ENCODE results near the gene SLC16A2. TPM values are rescaled to one million over a fixed set of nuclear protein-coding genes. Genes with fewer than 3 reads are reported as not detected.
"Not testable (repeated sequence)": the region's sequence is repeated elsewhere in the genome, so short reads cannot be mapped to it uniquely, and the experiment has no call there.

Gene SLC16A2
- total RNA-seq, 1 donor from 2014 or later: 17.0 TPM

GRCh38 chrX:74464722-74465121 is 43.4 kb downstream of the SLC16A2 start:
- no peaks in the 10 kb centered on the region for H3K4me1 Mint-ChIP-seq (ENCODE audit: unreplicated experiment)
- no peaks in the 10 kb centered on the region for H3K9me3 Mint-ChIP-seq
- H3K36me3 Mint-ChIP-seq: no peaks in the 10 kb centered on the region
- TF ChIP-seq CTCF (conservative IDR thresholded peaks at IDR 0.05): no peak
- no peak overlapping the region for H3K27ac Mint-ChIP-seq
- no peak for DNase-seq (ENCODE audit: extremely low spot score, unreplicated experiment)
- H3K27me3 Mint-ChIP-seq: no peaks in the 10 kb centered on the region
- H3K4me3 Mint-ChIP-seq: no peak overlapping the region

DNA sequence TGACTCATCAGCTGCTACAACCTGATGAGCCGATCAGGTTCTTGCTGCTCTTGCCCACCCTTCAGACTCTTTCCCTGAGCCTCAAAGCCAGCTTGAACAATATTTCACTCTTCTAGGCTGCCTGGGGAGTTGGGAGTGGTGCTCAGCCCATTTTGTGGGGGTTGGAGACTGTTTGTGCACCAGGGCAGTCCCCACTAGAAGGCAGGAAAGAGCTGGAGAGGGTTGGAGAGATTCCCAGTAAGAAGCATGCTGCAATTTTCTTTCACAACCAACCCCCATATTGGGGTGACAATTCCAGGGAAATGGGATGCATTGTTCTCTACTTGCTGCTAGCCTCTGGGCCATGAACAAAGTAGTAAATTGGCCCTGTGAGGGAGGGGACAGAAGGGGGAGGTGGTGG is 44.1 kb downstream of the SLC16A2 start:
- TF ChIP-seq CTCF (conservative IDR thresholded peaks at IDR 0.05): no peak
- Mint-ChIP-seq H3K27me3 (no peaks in the 10 kb centered on the region), H3K4me3 (no peak overlapping the region), H3K4me1 (ENCODE audit: unreplicated experiment) (no peaks in the 10 kb centered on the region), H3K36me3 (no peaks in the 10 kb centered on the region), H3K9me3 (no peaks in the 10 kb centered on the region), H3K27ac (no peak overlapping the region)
- DNase-seq (ENCODE audit: extremely low spot score, unreplicated experiment): no peak

DNA sequence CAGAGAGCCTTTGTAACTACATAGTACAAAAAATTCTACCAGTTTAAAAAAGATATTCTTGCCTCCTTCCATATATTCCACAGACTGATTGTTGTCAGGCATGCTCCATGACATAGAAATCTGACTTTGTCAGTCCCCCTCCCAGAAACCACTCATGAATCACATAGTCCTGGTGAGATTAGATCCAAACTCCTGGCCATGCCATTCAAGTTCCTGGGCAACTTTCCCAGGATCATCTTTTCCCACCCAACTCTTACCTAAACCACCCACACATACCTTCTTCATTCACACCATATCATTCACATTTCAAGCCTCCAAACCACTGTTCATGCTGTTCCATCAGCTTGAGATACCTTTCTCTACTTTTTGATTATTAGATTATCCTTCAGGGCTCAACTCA is 46.4 kb downstream of the SLC16A2 start:
- no peak for TF ChIP-seq CTCF (conservative IDR thresholded peaks at IDR 0.05)
- Mint-ChIP-seq H3K4me3 (no peak overlapping the region), H3K4me1 (ENCODE audit: unreplicated experiment) (no peaks in the 10 kb centered on the region), H3K27me3 (no peaks in the 10 kb centered on the region), H3K27ac (no peak overlapping the region), H3K36me3 (no peaks in the 10 kb centered on the region), H3K9me3 (no peaks in the 10 kb centered on the region)
- DNase-seq (ENCODE audit: extremely low spot score, unreplicated experiment): no peak

- H3K4me3 Mint-ChIP-seq; H3K36me3 Mint-ChIP-seq; DNase-seq (ENCODE audit: extremely low spot score, unreplicated experiment); H3K9me3 Mint-ChIP-seq; H3K27me3 Mint-ChIP-seq; H3K4me1 Mint-ChIP-seq (ENCODE audit: unreplicated experiment); H3K27ac Mint-ChIP-seq: not testable (repeated sequence)
Measured at GRCh38 chrX:74473116-74473515, 51.8 kb downstream of the SLC16A2 start.

- no peak for TF ChIP-seq CTCF (conservative IDR thresholded peaks at IDR 0.05)
- no peaks in the 10 kb centered on the region for H3K36me3 Mint-ChIP-seq
- no peaks in the 10 kb centered on the region for H3K27me3 Mint-ChIP-seq
- H3K27ac Mint-ChIP-seq: no peak overlapping the region
- H3K4me3 Mint-ChIP-seq: no peak overlapping the region
- no peak for DNase-seq (ENCODE audit: extremely low spot score, unreplicated experiment)
- no peaks in the 10 kb centered on the region for H3K4me1 Mint-ChIP-seq (ENCODE audit: unreplicated experiment)
- no peaks in the 10 kb centered on the region for H3K9me3 Mint-ChIP-seq
Measured at GRCh38 chrX:74490247-74490646, 69.0 kb downstream of the SLC16A2 start.

GRCh38 chrX:74492720-74493201 is 71.5 kb downstream of the SLC16A2 start:
- H3K4me3 Mint-ChIP-seq: no peak overlapping the region
- TF ChIP-seq CTCF (conservative IDR thresholded peaks at IDR 0.05): peak; percentile 59
- no peak for DNase-seq (ENCODE audit: extremely low spot score, unreplicated experiment)
- no peaks in the 10 kb centered on the region for H3K27me3 Mint-ChIP-seq
- H3K9me3 Mint-ChIP-seq: no peaks in the 10 kb centered on the region
- no peaks in the 10 kb centered on the region for H3K4me1 Mint-ChIP-seq (ENCODE audit: unreplicated experiment)
- H3K27ac Mint-ChIP-seq: peak overlapping the region; percentile 28
- no peaks in the 10 kb centered on the region for H3K36me3 Mint-ChIP-seq

All from type B pancreatic cell (in vitro differentiated cells).